MV-4-11 (cell line): Measurements from ENCODE around the gene C1orf53.
A peak's percentile ranks its signal among the peaks of the same experiment; 100 is the strongest.
"Not testable (repeated sequence)": the region's sequence is repeated elsewhere in the genome, so short reads cannot be mapped to it uniquely, and the experiment has no call there.

ENCODE experiments used
- DNase-seq: peaks from one replicate; lab custom pipeline; 2025; lab: John Stamatoyannopoulos, UW

C1orf53 gene

DNA sequence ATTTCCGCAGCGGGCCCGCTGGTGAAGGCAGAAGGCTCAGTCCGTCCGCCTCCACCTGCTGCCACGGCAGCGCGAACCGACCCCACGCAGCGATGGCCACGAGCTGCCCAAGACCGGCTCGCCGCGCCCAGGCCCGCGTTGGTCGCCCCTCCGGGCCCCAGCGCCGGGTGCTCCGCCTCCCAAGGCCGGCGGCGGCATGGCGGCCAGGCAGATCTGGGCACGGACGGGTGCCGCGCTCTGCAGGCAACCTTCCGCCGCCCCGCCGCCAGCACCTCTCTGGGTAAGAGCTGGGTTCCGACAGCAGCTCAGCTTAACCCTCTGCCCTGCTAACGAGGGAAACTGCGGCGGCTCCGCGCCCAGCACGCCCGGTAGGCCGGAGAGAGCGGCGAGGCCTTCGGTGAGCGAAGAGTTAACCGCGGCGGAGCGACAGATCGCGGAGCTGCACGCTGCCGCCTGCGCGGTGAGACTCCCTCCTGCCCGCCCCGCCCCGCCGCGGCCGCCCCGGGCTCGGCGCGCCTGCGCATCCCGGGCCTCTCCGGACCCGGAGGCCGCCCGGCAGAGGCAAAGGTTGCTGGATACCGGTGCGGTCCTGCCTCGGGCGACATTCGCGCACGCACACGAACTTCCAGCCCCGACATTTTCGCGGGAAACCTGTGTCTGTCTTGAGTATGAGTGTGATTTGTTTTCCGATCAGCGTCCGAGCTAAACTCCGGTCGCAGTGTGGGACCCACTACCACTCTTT lies at the start of gene C1orf53:
TSS of gene C1orf53 (plus strand) at position 177 of the 742 bp plus-strand sequence. CDS start at position 197, 20 bp downstream.
- peak; percentile 76 for DNase-seq

DNA sequence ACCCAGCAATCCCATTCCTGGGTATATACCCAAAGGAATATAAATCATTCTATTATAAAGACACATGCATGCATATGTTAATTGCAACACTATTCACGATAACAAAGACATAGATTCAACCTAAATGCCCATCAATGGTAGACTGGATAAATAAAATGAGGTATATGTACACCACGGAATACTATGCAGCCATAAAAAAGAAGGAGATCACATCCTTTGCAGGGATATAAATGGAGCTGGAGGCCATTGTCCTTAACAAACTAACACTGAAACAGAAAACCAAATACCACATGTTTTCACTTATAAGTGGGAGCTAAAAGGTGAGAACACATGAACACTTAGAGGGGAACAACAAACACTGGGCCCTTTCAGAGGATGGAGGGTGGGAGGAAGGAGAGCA lies 46.7 kb upstream of the C1orf53 start:
- not testable (repeated sequence) for DNase-seq

DNA sequence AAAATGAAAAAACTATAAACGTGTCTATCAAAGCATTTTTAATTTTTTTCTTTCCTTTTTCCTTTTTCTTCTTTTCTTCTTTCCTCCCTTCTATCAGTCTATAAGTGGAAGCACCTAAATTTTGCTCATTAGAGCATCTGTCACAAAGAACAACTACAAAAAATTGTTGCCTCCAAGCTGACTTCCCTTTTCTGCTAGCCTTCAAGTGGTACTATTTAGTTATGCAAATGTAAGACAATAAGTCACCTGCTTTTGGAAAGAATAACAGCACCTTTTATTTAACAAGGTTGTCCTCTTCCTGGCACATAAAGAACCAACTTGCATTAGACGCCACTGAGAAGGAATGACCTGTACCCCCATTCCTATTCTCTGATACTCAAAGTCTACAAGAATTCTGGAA lies 45.0 kb upstream of the C1orf53 start:
- no peak for DNase-seq

DNA sequence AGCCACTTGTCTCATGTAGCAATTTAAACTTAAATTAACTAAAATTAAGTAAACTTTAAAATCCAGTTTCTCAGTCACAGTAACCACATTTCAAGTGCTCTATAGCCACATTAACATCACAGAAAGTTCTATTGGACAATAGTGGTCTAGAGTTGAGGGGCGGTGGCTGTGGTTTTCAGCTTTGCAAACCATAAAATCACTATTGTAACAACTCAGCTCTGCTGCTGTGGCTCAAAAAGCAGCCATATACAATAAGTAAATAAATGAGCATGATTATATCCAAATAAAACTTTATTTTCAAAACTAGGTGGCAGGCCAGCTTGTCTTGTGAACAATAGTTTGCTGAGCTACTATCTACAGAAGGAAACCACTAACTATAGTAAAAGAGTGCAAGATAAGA lies 43.4 kb upstream of the C1orf53 start:
- peak; percentile 41 for DNase-seq

DNA sequence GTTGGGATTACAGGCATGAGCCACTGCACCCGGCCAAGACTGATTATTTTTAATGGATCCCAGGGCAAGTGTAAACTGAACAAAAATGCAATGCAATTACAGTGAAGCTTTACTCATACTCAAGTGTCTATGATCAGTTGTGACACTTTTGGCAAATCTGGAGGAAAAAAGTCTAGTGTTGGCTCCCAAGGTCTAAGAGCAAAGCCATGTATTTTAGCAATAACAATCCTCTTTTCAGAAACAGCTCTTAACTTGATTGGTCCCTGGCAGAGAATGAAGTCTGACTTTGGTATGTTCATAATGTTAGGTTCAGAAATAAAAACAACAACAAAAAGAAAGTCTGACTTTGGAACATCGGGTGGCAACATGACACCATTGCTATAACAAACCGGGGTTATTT lies 40.2 kb upstream of the C1orf53 start:
- DNase-seq, result no peak

DNA sequence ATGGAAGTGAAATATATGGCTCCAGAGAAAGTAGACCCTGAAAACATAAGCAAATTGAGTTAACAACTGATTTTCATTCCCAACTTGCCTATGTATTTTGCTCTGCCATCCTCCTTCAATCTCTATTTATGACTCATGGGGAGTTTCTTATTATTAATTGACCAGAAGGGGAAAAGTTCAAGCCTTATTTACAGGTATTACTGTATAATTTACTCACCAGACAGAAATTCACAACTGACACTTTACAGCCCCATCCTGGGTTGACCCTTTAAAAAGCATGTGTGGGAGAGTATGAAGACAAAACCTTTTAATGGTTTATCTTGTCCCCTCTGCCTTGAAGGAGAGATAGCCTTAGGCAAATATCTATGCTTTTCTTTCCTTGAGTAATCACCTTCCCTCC lies 39.8 kb upstream of the C1orf53 start:
- no peak for DNase-seq

DNA sequence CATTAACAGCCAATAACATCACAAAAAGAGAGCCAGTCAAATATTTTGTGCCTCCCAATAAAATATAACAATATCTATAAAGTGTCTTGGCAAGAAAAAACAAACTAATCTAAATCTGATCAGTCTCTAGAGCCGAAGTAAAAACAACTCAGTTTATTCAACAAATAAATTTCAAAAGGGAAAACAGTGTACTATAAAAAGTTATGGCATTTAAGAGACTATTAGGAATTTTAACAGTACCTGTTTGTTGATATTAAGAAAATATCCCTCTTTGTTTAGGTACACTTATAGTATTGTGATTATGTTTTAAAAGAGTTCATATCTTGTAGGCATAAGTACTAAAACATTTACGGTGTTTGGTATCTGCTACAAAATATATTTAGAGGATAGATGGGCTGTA lies 36.6 kb upstream of the C1orf53 start:
- DNase-seq, result no peak

DNA sequence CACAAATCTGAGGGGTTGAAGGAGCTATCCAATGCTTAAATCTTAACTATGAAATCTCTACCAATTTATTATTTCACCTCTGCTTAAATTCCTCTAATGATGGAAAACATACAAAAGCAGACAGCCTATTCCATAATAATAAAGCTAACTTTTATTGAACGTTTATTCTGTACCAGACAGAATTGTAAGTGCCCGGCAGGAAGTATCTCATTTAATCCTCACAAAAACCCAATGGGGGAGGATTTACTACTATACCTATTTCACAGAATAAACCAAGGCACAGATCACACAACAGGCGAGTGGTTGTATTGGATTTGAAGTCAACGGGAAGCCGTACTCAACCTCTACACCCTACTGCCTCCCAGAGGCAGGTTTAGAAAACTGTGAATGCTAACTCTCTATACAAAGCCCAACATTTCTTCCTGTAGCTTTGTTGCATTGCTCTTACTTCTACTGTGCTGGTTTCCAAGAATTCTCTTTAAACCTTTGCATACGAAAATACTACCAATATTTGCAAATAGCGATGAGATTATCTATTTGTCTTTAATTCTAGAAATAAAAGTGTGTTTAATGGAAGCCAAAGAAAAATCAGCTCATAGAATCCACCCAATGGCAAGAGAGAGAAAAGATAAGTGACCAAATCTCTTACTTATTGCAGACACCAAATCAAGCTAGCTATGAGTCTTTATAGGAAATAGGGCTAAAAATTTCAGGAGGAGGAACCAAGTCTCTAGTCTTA lies 33.5 kb upstream of the C1orf53 start:
- DNase-seq, result peak; percentile 62

DNA sequence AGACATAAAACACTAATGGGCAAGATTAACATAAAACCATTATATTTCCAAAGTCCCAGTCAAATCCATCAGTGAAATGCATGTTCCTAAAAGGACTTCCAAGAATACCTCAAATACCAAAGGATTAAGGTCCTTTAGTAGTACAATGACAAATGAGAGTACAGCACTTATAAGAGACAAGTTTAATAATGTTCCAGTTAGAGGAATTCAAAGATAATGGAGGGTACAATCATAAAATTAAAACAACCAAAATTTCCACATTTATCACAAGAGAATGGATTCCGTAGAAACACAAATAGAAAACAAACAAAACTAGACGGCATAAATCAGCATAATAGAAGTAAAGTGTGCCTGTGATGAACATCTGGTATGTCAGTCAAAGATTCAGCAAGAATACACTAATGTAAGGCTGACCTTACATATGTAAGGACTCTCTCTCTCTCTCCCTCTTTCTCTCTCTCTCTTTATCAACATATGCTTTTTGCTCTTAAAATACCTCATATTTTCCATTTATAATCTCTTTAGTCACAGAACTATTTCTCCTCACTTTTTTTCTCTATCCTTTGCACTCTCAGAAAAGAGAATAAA lies 32.8 kb upstream of the C1orf53 start:
- no peak for DNase-seq

DNA sequence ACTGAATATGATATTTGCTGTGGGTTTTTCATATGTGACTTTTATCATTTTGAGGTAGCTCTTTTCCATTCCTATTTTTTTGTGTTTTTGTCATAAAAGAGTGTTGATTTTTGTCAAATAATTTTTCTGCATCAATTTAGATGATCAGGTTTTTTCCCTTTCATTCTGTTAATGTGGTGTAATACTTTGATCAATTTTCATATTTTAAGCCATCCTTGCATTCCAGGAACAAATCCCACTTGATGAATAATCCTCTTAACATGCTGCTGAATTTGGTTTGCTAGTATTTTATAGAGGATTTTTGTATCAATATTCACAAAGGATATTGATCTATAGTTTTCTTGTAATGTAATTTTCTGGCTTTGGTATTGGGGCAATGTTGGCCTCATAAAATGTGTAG lies 25.5 kb upstream of the C1orf53 start:
- no peak for DNase-seq

DNA sequence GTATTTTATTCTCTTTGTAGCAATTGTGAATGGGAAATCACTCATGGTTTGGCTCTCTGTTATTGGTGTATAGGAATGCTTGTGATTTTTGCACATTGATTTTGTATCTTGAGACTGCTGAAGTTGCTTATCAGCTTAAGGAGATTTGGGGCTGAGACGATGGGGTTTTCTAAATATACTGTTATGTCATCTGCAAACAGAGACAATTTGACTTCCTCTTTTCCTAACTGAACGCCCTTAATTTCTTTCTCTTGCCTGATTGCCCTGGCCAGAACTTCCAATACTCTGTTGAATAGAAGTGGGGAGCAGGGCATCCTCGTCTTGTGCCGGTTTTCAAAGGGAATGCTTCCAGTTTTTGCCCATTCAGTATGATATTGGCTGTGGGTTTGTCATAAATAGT lies 22.0 kb upstream of the C1orf53 start:
- peak; percentile 55 for DNase-seq

DNA sequence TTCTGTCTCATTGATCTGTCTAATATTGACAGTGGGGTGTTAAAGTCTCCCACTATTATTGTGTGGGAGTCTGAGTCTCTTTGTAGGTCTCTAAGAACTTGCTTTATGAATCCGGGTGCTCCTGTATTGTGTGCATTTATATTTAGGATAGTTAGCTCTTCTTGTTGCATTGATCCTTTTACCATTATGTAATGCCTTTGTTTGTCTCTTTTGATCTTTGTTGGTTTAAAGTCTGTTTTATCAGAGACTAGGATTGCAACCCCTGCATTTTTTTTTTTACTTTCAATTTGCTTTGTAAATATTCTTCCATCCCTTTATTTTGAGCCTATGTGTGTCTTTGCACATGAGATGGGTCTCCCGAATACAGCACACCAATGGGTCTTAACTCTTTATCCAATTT lies 20.2 kb upstream of the C1orf53 start:
- DNase-seq, result not testable (repeated sequence)

DNA sequence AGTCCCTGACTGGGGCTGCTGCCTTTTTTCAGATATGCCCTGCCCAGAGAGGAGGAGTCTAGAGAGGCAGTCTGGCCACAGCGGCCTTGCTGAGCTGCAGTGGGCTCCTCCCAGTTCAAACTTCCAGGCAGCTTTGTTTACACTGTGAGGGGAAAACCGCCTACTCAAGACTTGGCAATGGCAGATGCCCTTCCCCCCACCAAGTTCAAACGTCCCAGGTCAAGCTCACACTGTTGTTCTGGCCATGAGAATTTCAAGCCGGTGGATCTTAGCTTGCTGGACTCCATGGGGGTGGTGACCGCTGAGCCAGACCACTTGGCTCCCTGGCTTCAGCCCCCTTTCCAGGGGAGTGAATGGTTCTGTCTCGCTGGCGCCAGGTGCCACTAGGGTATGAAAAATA lies 18.3 kb upstream of the C1orf53 start:
- no peak for DNase-seq

DNA sequence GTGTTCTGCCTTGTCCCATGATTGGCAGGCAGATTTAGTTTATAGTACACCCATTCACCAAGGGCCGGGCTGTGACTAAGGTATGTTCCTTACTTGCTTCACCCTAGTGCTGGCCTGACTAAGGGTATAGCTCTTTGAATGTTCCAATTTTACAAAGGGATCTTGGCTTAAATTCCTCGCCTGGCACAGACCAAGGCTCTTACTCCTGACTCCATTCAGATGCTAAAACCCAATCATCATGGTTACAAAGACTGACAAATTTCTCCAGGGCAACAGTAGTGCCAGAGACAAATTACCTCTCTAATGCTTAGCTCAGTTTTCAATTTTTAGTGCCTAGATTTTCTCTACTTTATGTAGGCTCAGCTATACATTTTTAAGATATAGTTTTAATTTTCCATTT lies 11.5 kb upstream of the C1orf53 start:
- DNase-seq, result no peak

DNA sequence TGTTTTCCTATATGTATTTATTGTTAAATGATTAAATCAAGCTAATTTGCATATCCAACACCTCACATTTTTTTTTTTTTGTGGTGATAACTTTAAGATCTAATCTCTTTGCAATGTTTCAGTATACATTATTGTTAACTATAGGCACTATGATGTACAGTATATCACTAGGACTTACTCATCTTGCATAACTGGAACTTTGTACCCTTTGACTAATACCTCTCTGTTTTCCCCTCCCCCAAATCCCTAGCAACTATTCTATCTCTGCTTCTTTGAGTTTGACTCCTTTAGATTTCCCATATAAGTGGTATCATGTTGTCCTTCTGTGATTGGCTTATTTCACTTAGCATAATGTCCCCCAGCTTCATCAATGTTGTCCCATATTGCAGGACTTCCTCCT lies 9.7 kb upstream of the C1orf53 start:
- DNase-seq, result no peak

DNA sequence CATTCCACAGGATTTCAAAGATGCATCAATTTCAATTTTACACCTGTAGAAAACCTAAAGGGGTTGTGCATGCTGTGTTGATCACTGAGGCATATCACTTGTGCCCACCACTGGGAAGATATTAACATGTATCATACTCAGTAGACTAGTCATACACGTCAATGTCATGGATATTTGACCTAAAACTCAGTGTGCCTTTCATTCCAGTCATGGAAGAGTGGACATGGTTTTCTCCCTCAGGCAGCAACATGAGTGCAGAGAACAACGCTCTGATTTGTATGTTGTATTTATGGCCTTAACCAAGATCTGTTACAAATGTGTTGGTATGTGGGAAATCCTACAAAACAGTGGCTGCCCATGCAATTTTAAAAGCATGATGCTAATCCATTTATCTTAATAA lies 6.1 kb upstream of the C1orf53 start:
- no peak for DNase-seq

DNA sequence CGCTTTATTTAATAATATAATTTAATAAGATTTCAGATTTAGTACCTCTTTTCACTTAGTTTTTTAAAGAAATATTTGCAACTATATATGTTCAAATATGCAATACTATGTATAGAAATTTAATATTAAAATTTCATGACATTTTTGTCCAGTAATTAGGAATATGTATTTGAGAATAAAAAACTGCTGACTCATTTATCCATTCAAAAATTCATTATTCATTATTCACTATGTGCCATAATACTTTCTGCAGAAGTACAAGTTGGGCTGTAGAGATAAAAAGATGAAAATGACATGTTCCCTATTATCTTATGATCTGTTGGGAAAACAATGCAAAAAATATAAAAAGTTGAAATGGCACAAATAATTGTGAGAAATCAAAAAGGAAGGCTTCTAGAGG lies 3.4 kb upstream of the C1orf53 start:
- DNase-seq, result no peak

DNA sequence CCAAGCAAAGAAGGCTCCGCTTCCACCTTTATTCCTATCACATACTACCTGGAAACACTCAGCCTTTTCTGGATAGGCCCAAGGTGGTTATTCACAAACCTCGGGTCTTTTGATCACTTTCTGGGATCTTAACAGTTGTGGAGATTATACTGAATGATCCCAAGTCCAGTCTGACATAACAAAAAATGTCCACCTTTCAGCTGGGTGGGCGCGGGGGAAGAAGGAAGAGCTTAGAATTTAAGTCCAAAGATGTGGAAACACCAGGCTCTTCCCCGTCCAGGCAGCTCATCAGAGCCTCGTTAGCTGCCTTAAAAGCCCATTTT lies 338 bp upstream of the C1orf53 start:
- DNase-seq, result no peak

DNA sequence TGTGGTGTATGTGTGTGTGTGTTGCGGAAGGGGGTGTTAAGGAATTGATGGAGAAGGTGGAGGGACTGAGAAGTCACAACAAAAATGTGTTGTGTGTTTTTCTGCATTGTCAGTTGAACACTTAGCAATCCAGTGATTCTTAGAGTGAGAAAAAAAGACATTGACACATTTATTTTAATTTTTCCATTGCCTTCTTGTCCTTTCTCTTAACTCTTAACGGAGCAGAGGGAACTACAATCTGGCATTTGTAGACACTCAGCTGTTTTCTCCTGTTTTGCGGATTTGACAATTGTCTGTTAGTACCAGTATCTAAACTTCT lies 725 bp downstream of the C1orf53 start:
- no peak for DNase-seq

DNA sequence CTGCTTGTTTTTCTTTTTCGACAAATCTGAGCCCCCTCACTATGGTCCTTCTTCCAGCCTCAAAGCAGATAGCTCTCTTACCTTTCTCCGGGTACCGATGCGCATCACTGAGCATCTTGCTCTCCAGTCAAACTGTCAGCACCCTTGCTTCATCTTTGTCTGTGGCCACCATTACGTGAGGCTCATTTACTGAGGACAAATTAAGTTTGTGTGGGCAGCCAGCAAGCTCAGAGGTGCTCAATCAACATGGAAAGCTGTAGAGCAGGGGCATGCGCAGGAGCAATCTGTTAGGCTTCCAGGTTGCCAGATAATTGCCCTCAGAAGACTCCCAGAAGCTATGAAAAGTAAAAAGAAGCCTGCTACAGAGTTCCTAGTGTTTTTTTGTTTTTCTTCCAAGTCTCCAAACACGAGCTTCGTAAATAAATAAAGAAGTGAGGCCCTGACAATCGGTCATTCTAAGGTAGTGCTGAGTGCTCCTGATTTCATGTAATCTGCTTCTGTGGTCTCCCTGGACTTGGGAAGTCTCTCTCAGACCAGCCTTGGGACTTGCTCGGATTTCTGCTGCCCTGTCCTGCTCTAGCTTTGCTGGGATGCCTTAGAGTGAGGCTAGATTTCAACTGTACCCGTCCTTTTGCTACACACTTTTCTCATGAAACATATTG lies 1.8 kb downstream of the C1orf53 start:
- no peak for DNase-seq

DNA sequence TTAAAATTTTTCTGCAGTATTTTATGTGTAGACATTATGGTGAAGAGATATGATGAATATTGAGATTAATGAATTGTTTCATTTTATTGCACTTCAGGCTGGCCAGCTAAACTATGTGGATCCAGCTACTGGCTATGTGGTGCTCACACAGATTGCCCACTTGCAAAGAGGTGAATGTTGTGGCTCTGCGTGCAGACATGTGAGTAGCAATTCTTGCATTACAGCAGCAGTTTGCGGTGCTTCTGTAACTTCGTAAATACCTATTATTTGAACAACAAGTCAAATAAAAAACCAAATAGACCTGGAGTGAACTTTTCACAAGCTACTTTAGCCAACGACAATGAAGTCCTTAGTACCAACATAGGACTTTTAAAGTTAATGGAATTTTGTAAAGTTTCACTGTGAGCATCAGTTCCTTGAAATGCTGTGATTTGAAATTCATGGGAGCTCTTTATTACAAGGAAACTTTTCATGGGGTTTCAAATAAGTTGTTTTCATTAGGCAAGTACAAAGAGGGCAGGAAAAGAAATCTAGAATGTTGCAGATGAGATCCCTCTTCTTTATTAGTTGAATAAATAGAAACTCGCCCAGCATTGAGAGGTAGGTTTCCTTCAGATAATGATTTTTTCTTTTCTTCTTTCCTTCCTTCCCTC lies 3.4 kb downstream of the C1orf53 start:
- DNase-seq, result no peak

DNA sequence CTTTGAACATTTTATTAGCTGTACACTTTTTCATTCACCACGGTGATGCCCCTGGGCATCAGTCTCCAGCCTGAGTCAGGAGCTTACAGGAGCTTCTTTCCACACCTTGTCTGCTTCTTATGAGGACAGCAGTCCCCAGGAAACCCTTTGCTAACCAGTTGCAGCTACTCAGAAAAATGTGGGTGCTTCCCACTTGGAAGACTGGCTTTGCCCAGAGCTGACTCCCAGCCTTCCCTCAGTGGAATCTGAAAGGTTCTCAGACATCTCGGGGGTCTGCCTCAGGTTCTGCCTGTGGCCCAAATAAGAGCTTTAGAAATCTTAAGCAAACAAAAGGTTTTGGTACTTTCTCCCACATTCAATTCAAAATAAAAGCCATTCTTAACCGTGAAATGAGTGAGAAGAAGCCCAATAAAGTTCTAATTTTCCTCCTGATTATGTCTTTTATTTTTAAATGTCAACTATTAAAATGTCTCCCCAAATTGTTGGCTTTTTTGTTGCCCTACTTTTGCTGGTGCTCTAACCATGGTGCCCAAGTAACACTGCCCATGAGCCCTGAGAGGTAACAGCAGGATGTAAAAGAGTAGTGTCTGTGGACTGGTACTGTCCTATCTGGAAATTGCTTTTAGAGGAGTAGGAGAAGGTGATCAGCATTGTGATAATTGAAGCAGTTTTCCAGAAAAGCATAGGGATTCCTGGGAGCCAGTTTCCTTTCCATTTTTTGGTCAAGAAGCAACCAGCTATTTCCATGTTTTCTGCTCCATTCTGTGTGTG lies 5.6 kb downstream of the C1orf53 start:
- no peak for DNase-seq
